ENCODE results near the gene FOXO3.
A peak's percentile ranks its signal among the peaks of the same experiment; 100 is the strongest.

FOXO3 gene

GRCh38 chr6:108556250-108556649 lies 4.5 kb upstream of the FOXO3 start:
- TF ChIP-seq CTCF (IDR thresholded peaks at IDR 0.05; ENCODE audit: control insufficient read depth, insufficient read depth, low read depth, low read length, missing control alignments): no peak
- no peak for DNase-seq (ENCODE audit: low read depth)
- no peak overlapping the region for H3K4me3 ChIP-seq (ENCODE audit: control insufficient read depth, low read depth, low read length)

- no peak for TF ChIP-seq CTCF (IDR thresholded peaks at IDR 0.05; ENCODE audit: control insufficient read depth, insufficient read depth, low read depth, low read length, missing control alignments)
- peak overlapping the region; percentile 81 for H3K4me3 ChIP-seq (ENCODE audit: control insufficient read depth, low read depth, low read length)
- no peak for DNase-seq (ENCODE audit: low read depth)
Observed at GRCh38 chr6:108556866-108557493, 3.7 kb upstream of the FOXO3 start.

- H3K4me3 ChIP-seq (ENCODE audit: control insufficient read depth, low read depth, low read length): peak overlapping the region; percentile 81
- no peak for DNase-seq (ENCODE audit: low read depth)
- TF ChIP-seq CTCF (IDR thresholded peaks at IDR 0.05; ENCODE audit: control insufficient read depth, insufficient read depth, low read depth, low read length, missing control alignments): no peak
Observed at GRCh38 chr6:108557494-108558371, 3.0 kb upstream of the FOXO3 start.

GRCh38 chr6:108558372-108559096 lies 2.2 kb upstream of the FOXO3 start:
- peak; percentile 96 for DNase-seq (ENCODE audit: low read depth)
- peak overlapping the region; percentile 82 for H3K4me3 ChIP-seq (ENCODE audit: control insufficient read depth, low read depth, low read length)
- no peak for TF ChIP-seq CTCF (IDR thresholded peaks at IDR 0.05; ENCODE audit: control insufficient read depth, insufficient read depth, low read depth, low read length, missing control alignments)

GRCh38 chr6:108559097-108559883 lies 1.4 kb upstream of the FOXO3 start:
- H3K4me3 ChIP-seq (ENCODE audit: control insufficient read depth, low read depth, low read length): peak overlapping the region; percentile 82
- no peak for TF ChIP-seq CTCF (IDR thresholded peaks at IDR 0.05; ENCODE audit: control insufficient read depth, insufficient read depth, low read depth, low read length, missing control alignments)
- DNase-seq (ENCODE audit: low read depth): peak; percentile 53

Data from AG09309 (cell line).